GM12891 (cell line): ENCODE measurements around the gene WDR31.

ENCODE experiments used
- POLR2A ChIP-seq: IDR thresholded peaks from 2 replicates; pipeline ENCODE4 v1.6.1; 2011; ENCODE audit warnings: low read depth, low read length, control low read depth
- TAF1 ChIP-seq: IDR thresholded peaks from 2 replicates; pipeline ENCODE4 v1.6.1; 2011; ENCODE audit warnings: low read depth, low read length, control low read depth

DNA sequence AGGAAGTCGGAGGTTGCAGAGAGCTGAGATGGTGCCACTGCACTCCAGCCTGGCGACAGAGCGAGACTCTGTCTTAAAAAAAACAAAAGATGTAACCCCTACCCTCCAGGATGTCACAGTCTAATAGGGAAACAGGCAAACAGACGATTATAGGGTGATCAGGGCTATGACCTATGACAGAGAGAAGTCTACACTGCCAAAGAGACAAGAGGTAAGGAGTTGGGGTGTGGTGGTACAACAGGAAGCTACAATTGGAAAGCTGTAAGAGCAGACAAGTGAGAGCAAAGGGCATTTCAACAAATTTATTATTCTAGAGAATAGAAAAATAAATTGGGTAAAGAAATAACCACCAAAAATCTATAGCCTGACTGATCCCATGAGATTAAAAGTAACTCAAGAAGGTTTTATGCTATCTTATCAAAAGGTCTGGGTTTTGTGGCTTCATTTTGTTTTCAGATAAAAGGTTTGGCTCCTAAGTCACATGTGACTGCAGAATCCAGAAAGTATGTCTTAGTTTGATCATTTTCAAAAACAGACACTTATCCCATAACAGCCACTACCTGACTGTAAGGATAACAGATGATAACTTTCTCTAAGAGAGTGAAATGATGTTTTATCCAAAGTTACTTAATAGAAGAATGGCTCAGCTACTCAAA lies 72.0 kb downstream of the WDR31 start:
- no peak for TF ChIP-seq POLR2A
- no peak for TF ChIP-seq TAF1
